ENCODE results near the gene PHF2. TPM values are rescaled to one million over a fixed set of nuclear protein-coding genes. Genes with fewer than 3 reads are reported as not detected.

The PHF2 gene
- total RNA-seq, 1 experiment from 2014 or later, result 17.4 TPM

DNA sequence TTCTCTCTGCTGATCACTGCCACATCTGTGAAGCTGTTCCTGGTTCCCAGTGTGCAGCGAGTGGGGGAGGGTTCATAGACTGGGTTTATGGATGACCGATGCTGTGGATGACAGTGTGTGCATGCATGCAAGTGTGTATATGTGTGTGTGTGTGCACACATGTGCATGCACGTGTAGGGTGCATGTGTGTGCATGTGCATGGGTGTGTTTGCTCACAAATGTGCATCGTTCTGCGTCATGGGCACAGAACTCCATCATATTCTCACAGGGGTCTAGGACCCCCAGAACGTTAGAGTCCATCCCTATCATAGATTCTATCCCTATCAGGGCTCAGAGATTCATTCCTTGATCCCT lies 134.0 kb downstream of the PHF2 start:
- Mint-ChIP-seq H3K4me1 (no peaks in the 10 kb centered on the region), H3K27ac (no peak overlapping the region), H3K4me3 (no peak overlapping the region), H3K27me3 (ENCODE audit: low read depth) (no peaks in the 10 kb centered on the region; the same call in none of the 2 replicates), H3K9me3 (no peaks in the 10 kb centered on the region), H3K36me3 (ENCODE audit: insufficient read depth in 1 of 3, low read depth in 3 of 3) (no peaks in the 10 kb centered on the region)
- Histone ChIP-seq H2BK5ac (ENCODE audit: insufficient read length, low read length) (no peak overlapping the region), H3K23me2 (ENCODE audit: insufficient read length, low read depth, low read length, poor library complexity, severe bottlenecking) (no peaks in the 10 kb centered on the region), H3K27ac (ENCODE audit: insufficient read length, low read depth, low read length) (no peak overlapping the region), H2BK20ac (ENCODE audit: low read depth, low read length, poor library complexity, severe bottlenecking) (no peak overlapping the region), H3T11ph (ENCODE audit: low read length) (no peak overlapping the region), H3K4me2 (ENCODE audit: insufficient read depth, insufficient read length, low read length) (no peak overlapping the region), H3K4ac (ENCODE audit: low read depth, low read length) (no peak overlapping the region), H2AK5ac (ENCODE audit: insufficient read length, low read length) (no peak overlapping the region), H3K23ac (ENCODE audit: insufficient read length, low read depth, low read length) (no peak overlapping the region), H3K18ac (ENCODE audit: insufficient read length, low read depth, low read length) (no peak overlapping the region), H3K79me2 (ENCODE audit: insufficient read depth, low read length) (no peaks in the 10 kb centered on the region), H2BK15ac (ENCODE audit: low read depth, low read length) (no peak overlapping the region), H3K9me3 (ENCODE audit: control insufficient read depth, low read depth, low read length) (no peaks in the 10 kb centered on the region), H2BK120ac (ENCODE audit: low read depth, low read length, poor library complexity, severe bottlenecking) (no peak overlapping the region), H4K5ac (ENCODE audit: insufficient read length, low read depth, low read length) (no peak overlapping the region), H3K14ac (ENCODE audit: insufficient read depth, low read length) (no peak overlapping the region), H3K9ac (ENCODE audit: extremely low read depth, insufficient read length, low read length) (no peak overlapping the region), H3K79me1 (ENCODE audit: insufficient read depth, low read depth, low read length, poor library complexity, severe bottlenecking) (no peaks in the 10 kb centered on the region), H3K56ac (ENCODE audit: insufficient read length, low read depth, low read length) (no peak overlapping the region), H3K4me1 (ENCODE audit: insufficient read depth, low read length) (no peaks in the 10 kb centered on the region), H4K20me1 (ENCODE audit: control insufficient read depth, insufficient read depth, insufficient read length) (no peaks in the 10 kb centered on the region), H3K27me3 (ENCODE audit: insufficient read depth, low read length) (no peaks in the 10 kb centered on the region), H2AFZ (ENCODE audit: low read length) (no peak overlapping the region), H4K91ac (ENCODE audit: insufficient read length, low read depth, low read length) (no peak overlapping the region), H4K8ac (replicated peaks; ENCODE audit: insufficient read length, low read depth, low read length) (no peak overlapping the region), H2BK12ac (ENCODE audit: insufficient read length, low read depth, low read length) (no peak overlapping the region)
- no CpG with 5 or more reads among the region's 6 CpGs for WGBS (ENCODE audit: extremely low coverage, insufficient read length, low lambda C conversion rate)
- DNase-seq, result no peak
- TF ChIP-seq, protein P1, sequence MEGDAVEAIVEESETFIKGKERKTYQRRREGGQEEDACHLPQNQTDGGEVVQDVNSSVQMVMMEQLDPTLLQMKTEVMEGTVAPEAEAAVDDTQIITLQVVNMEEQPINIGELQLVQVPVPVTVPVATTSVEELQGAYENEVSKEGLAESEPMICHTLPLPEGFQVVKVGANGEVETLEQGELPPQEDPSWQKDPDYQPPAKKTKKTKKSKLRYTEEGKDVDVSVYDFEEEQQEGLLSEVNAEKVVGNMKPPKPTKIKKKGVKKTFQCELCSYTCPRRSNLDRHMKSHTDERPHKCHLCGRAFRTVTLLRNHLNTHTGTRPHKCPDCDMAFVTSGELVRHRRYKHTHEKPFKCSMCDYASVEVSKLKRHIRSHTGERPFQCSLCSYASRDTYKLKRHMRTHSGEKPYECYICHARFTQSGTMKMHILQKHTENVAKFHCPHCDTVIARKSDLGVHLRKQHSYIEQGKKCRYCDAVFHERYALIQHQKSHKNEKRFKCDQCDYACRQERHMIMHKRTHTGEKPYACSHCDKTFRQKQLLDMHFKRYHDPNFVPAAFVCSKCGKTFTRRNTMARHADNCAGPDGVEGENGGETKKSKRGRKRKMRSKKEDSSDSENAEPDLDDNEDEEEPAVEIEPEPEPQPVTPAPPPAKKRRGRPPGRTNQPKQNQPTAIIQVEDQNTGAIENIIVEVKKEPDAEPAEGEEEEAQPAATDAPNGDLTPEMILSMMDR (conservative IDR thresholded peaks at IDR 0.05), result no peak

Measured in H9 (cell line).